H9 (cell line): ENCODE measurements around the gene KLK10. TPM values are rescaled to one million over a fixed set of nuclear protein-coding genes. Genes with fewer than 3 reads are reported as not detected.

Experiments used
- DNase-seq: peaks from one replicate; pipeline ENCODE4 v3.0.0-alpha.2; 2017
- H2AFZ ChIP-seq: one replicate; pipeline ENCODE4 v1.6.1; 2013; ENCODE audit warnings: mild to moderate bottlenecking, low read length, control low read depth, moderate library complexity
- H2AK5ac ChIP-seq: 2 replicates; pipeline ENCODE4 v1.6.1; 2013; ENCODE audit warnings: low read length, control low read depth, mixed read lengths; ENCODE audit not compliant: insufficient read length
- H2BK120ac ChIP-seq: one replicate; pipeline ENCODE4 v1.6.1; 2013; ENCODE audit warnings: low read depth, mild to moderate bottlenecking, low read length, control low read depth, inconsistent platforms; ENCODE audit not compliant: poor library complexity, severe bottlenecking
- H2BK12ac ChIP-seq: 2 replicates; pipeline ENCODE4 v1.6.1; 2013; ENCODE audit warnings: low read length, control low read depth, mixed read lengths, low read depth; ENCODE audit not compliant: insufficient read length
- H2BK15ac ChIP-seq: 2 replicates; pipeline ENCODE4 v1.6.1; 2013; ENCODE audit warnings: low read depth, low read length, control low read depth
- H2BK20ac ChIP-seq: one replicate; pipeline ENCODE4 v1.6.1; 2013; ENCODE audit warnings: low read depth, mild to moderate bottlenecking, low read length, control low read depth, inconsistent platforms; ENCODE audit not compliant: poor library complexity, severe bottlenecking
- H2BK5ac ChIP-seq: 2 replicates; pipeline ENCODE4 v1.6.1; 2013; ENCODE audit warnings: low read length, control low read depth, mixed read lengths; ENCODE audit not compliant: insufficient read length
- H3K14ac ChIP-seq: 2 replicates; pipeline ENCODE4 v1.6.1; 2013; ENCODE audit warnings: low read length, control low read depth; ENCODE audit not compliant: insufficient read depth
- H3K18ac ChIP-seq: 2 replicates; pipeline ENCODE4 v1.6.1; 2013; ENCODE audit warnings: low read depth, mild to moderate bottlenecking, mixed read lengths, low read length, control low read depth; ENCODE audit not compliant: insufficient read length
- H3K23ac ChIP-seq: 2 replicates; pipeline ENCODE4 v1.6.1; 2013; ENCODE audit warnings: low read length, control low read depth, mixed read lengths, low read depth; ENCODE audit not compliant: insufficient read length
- H3K23me2 ChIP-seq: 2 replicates; pipeline ENCODE4 v1.6.1; 2013; ENCODE audit warnings: low read depth, mild to moderate bottlenecking, mixed read lengths, low read length, control low read depth; ENCODE audit not compliant: insufficient read length, poor library complexity, severe bottlenecking
- H3K27ac ChIP-seq: 2 replicates; pipeline ENCODE4 v1.5.1; 2013; ENCODE audit warnings: low read length, control low read depth, mixed read lengths, low read depth; ENCODE audit not compliant: insufficient read length
- H3K27me3 ChIP-seq: 2 replicates; pipeline ENCODE4 v1.6.1; 2013; ENCODE audit warnings: low read length, control low read depth, inconsistent platforms; ENCODE audit not compliant: insufficient read depth
- H3K4ac ChIP-seq: 2 replicates; pipeline ENCODE4 v1.6.1; 2013; ENCODE audit warnings: low read depth, mild to moderate bottlenecking, control low read depth, inconsistent platforms, low read length, moderate library complexity
- H3K4me1 ChIP-seq: 2 replicates; pipeline ENCODE4 v1.6.1; 2013; ENCODE audit warnings: low read length, control low read depth, inconsistent platforms; ENCODE audit not compliant: insufficient read depth
- H3K4me2 ChIP-seq: 2 replicates; pipeline ENCODE4 v1.6.1; 2013; ENCODE audit warnings: low read length, control low read depth, mixed read lengths; ENCODE audit not compliant: insufficient read length, insufficient read depth
- H3K56ac ChIP-seq: 2 replicates; pipeline ENCODE4 v1.6.1; 2013; ENCODE audit warnings: low read depth, mild to moderate bottlenecking, mixed read lengths, low read length, control low read depth; ENCODE audit not compliant: insufficient read length
- H3K79me1 ChIP-seq: 2 replicates; pipeline ENCODE4 v1.6.1; 2013; ENCODE audit warnings: low read depth, mild to moderate bottlenecking, moderate library complexity, low read length, control low read depth, inconsistent platforms; ENCODE audit not compliant: insufficient read depth, poor library complexity, severe bottlenecking
- H3K79me2 ChIP-seq: 2 replicates; pipeline ENCODE4 v1.6.1; 2013; ENCODE audit warnings: low read length, control low read depth, inconsistent platforms; ENCODE audit not compliant: insufficient read depth
- H3K9ac ChIP-seq: 2 replicates; pipeline ENCODE4 v1.6.1; 2013; ENCODE audit warnings: low read length, control low read depth, mixed read lengths; ENCODE audit not compliant: insufficient read length; ENCODE audit errors: extremely low read depth
- H3K9me3 ChIP-seq: one replicate; pipeline ENCODE4 v1.6.1; 2013; ENCODE audit warnings: low read depth, low read length, inconsistent platforms; ENCODE audit not compliant: control insufficient read depth
- H3T11ph ChIP-seq: one replicate; pipeline ENCODE4 v1.6.1; 2013; ENCODE audit warnings: mild to moderate bottlenecking, low read length, control low read depth, inconsistent platforms
- H4K20me1 ChIP-seq: one replicate; pipeline ENCODE4 v1.6.1; 2013; ENCODE audit not compliant: control insufficient read depth, insufficient read length, insufficient read depth
- H4K5ac ChIP-seq: 2 replicates; pipeline ENCODE4 v1.6.1; 2013; ENCODE audit warnings: low read depth, mild to moderate bottlenecking, mixed read lengths, low read length, control low read depth; ENCODE audit not compliant: insufficient read length
- H4K8ac ChIP-seq: replicated peaks from 2 replicates; pipeline ENCODE4 v1.6.1; 2013; ENCODE audit warnings: low read length, control low read depth, mixed read lengths, low read depth; ENCODE audit not compliant: insufficient read length
- H4K91ac ChIP-seq: 2 replicates; pipeline ENCODE4 v1.6.1; 2013; ENCODE audit warnings: low read depth, mild to moderate bottlenecking, moderate library complexity, mixed read lengths, low read length, control low read depth; ENCODE audit not compliant: insufficient read length
- H3K27ac Mint-ChIP-seq, 3 experiments: 2 replicates in 2 of 3; 3 replicates in 1 of 3; pipeline ENCODE4 v1.8.0; 2020 to 2021; ENCODE audit warnings: mixed read lengths in 3 of 3, mild to moderate bottlenecking in 1 of 3, moderate library complexity in 1 of 3
- H3K27me3 Mint-ChIP-seq: 2 replicates; pipeline ENCODE4 v1.8.0; 2021; ENCODE audit warnings: low read depth, mild to moderate bottlenecking, moderate library complexity, mixed read lengths
- H3K36me3 Mint-ChIP-seq, 3 experiments: 2 replicates in 2 of 3; 3 replicates in 1 of 3; pipeline ENCODE4 v1.8.0; 2020 to 2021; ENCODE audit warnings: low read depth in 3 of 3, mixed read lengths in 3 of 3; ENCODE audit not compliant: insufficient read depth in 1 of 3
- H3K4me1 Mint-ChIP-seq, 2 experiments: 2 replicates each; pipeline ENCODE4 v1.8.0; 2020; ENCODE audit warnings: mixed read lengths in 2 of 2
- H3K4me3 Mint-ChIP-seq, 2 experiments: 2 replicates in 1 of 2; 3 replicates in 1 of 2; pipeline ENCODE4 v1.8.0; 2020 to 2021; ENCODE audit warnings: mild to moderate bottlenecking in 2 of 2, mixed read lengths in 2 of 2, moderate library complexity in 1 of 2
- H3K9me3 Mint-ChIP-seq, 2 experiments: 2 replicates in 1 of 2; 3 replicates in 1 of 2; pipeline ENCODE4 v1.8.0; 2020; ENCODE audit warnings: mild to moderate bottlenecking in 2 of 2, mixed read lengths in 2 of 2, moderate library complexity in 1 of 2
- WGBS: extraction: QIAGEN DNeasy Blood & Tissue Kit; methylation state at CpG from one replicate; pipeline ENCODE4 v1.1.7; 2013; ENCODE audit warnings: missing lambda C conversion rate, low lambda C conversion rate, mixed read lengths; ENCODE audit not compliant: insufficient read length; ENCODE audit errors: extremely low coverage; 5-methylcytosine and 5-hydroxymethylcytosine counted together
- total RNA-seq: library from RNA; stranded (reverse); gene quantifications from 2 replicates; pipeline ENCODE4 v1.2.1, GENCODE V29; 2021
- TF ChIP-seq, protein P1 (sequence below): fragments of 200-600 bp; sonication (generic); conservative IDR thresholded peaks from 3 replicates; pipeline ENCODE4 v1.8.0; 2021; ENCODE audit warnings: antibody characterized with exemption, mild to moderate bottlenecking

Gene KLK10
- total RNA-seq, 1 experiment from 2014 or later = 1.3 TPM

DNA sequence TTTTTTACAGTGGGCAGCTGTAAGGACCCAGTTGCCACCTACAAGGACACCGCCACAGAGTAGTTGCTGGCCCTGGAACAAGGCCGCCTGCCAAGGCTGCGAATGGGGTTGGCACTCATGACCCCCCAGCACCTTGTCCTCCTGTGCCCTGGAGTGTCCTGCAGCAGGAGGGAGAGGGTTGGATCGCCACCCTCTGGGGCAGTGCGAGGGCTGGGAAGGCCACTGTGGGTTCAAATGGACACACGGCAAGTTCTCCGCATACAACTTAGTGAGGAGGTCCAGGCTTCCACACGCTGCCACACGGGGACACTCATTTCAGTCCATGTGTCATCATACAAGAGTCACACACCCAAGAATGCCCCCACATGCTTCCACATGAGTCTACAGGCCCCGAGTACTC, 19.1 kb downstream of the KLK10 start:
- Histone ChIP-seq H2AFZ (no peak overlapping the region), H3K4me1 (0 out of 2 replicates have a peak, but pooled peaks cover 4% of the 10 kb centered on the region), H3K14ac (no peak overlapping the region), H2BK15ac (0 out of 2 replicates have a peak overlapping the region, but pooled peaks have one; percentile 16), H3K27me3 (no peaks in the 10 kb centered on the region), H3K27ac (no peak overlapping the region), H4K91ac (peak overlapping the region; percentile 5), H4K5ac (no peak overlapping the region), H3K4ac (no peak overlapping the region), H4K8ac (no peak overlapping the region), H3K79me2 (no peaks in the 10 kb centered on the region), H3K4me2 (peak overlapping the region; percentile 76), H3K23me2 (peaks cover 6% of the 10 kb centered on the region), H2BK20ac (no peak overlapping the region), H2BK120ac (no peak overlapping the region), H4K20me1 (no peaks in the 10 kb centered on the region), H3K18ac (peak overlapping the region; percentile 16), H3K23ac (no peak overlapping the region), H2BK12ac (no peak overlapping the region), H3T11ph (no peak overlapping the region), H2BK5ac (no peak overlapping the region), H2AK5ac (no peak overlapping the region), H3K9me3 (no peaks in the 10 kb centered on the region), H3K79me1 (no peaks in the 10 kb centered on the region), H3K9ac (no peak overlapping the region), H3K56ac (no peak overlapping the region)
- no peaks in the 10 kb centered on the region; a peak in 1 of 5 replicates for H3K9me3 Mint-ChIP-seq
- no peak overlapping the region; a peak in 1 of 5 replicates for H3K4me3 Mint-ChIP-seq
- peaks cover 21 to 38% of the 10 kb centered on the region in 2 experiments for H3K4me1 Mint-ChIP-seq
- H3K27ac Mint-ChIP-seq = no peak overlapping the region
- H3K36me3 Mint-ChIP-seq = no peaks in the 10 kb centered on the region
- DNase-seq = no peak
- peaks cover 38% of the 10 kb centered on the region for H3K27me3 Mint-ChIP-seq
- TF ChIP-seq, protein P1, sequence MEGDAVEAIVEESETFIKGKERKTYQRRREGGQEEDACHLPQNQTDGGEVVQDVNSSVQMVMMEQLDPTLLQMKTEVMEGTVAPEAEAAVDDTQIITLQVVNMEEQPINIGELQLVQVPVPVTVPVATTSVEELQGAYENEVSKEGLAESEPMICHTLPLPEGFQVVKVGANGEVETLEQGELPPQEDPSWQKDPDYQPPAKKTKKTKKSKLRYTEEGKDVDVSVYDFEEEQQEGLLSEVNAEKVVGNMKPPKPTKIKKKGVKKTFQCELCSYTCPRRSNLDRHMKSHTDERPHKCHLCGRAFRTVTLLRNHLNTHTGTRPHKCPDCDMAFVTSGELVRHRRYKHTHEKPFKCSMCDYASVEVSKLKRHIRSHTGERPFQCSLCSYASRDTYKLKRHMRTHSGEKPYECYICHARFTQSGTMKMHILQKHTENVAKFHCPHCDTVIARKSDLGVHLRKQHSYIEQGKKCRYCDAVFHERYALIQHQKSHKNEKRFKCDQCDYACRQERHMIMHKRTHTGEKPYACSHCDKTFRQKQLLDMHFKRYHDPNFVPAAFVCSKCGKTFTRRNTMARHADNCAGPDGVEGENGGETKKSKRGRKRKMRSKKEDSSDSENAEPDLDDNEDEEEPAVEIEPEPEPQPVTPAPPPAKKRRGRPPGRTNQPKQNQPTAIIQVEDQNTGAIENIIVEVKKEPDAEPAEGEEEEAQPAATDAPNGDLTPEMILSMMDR = no peak
- no CpG with 5 or more reads among the region's 10 CpGs for WGBS
